Adrenal gland (tissue), 12 donors: ENCODE data around the gene TMPRSS5. TPM values are rescaled to one million over a fixed set of nuclear protein-coding genes. Genes with fewer than 3 reads are reported as not detected.

ENCODE experiments used
- DNase-seq, 7 donors: peaks; one replicate each; pipeline ENCODE4 v3.0.0-alpha.2; 2019 to 2020
- H3K27ac ChIP-seq, 5 donors: fragments of 200-600 bp; sonication (generic) in 4 of 5; 1 replicate in 3 of 5; 2 replicates in 2 of 5; pipeline versions ENCODE4 v1.5.1 to v1.8.0; 2016 to 2020; ENCODE audit warnings: mild to moderate bottlenecking in 1 of 5
- H3K27me3 ChIP-seq: fragments of 200-600 bp; 2 replicates; pipeline ENCODE4 v1.8.0; 2021
- H3K36me3 ChIP-seq, 2 donors: fragments of 200-600 bp; replicated peaks in 1 of 2; 1 replicate in 1 of 2; 2 replicates in 1 of 2; pipeline versions ENCODE4 v1.5.1 to v1.8.0; 2018 to 2022
- H3K4me1 ChIP-seq, 2 donors: fragments of 200-600 bp; replicated peaks in 1 of 2; 1 replicate in 1 of 2; 2 replicates in 1 of 2; pipeline versions ENCODE4 v1.5.1 to v1.8.0; 2018 to 2021
- H3K4me3 ChIP-seq, 4 donors: fragments of 200-600 bp; sonication (generic) in 3 of 4; one replicate each; pipeline ENCODE4 v1.5.1; 2016 to 2018
- H3K9me3 ChIP-seq, 3 donors: fragments of 200-600 bp; sonication (generic) in 1 of 3; replicated peaks in 1 of 3; 1 replicate in 2 of 3; 2 replicates in 1 of 3; pipeline versions ENCODE4 v1.5.1 to v1.8.0; 2016 to 2021
- POLR2A ChIP-seq, 2 donors: fragments of 450-650 bp; IDR thresholded peaks; one replicate each; pipeline ENCODE4 v1.6.1; 2017; ENCODE audit warnings: antibody characterized with exemption in 2 of 2, mild to moderate bottlenecking in 2 of 2, moderate library complexity in 1 of 2
- WGBS, 4 donors: extraction: QIAGEN DNeasy Blood & Tissue Kit in 2 of 4; methylation state at CpG; one replicate each; pipeline versions ENCODE4 v1.1.5 to v1.1.7; 2013 to 2017; 5-methylcytosine and 5-hydroxymethylcytosine counted together
- intact Hi-C, 2 donors: fragments of 100-400 bp; cut with DNase I; formaldehyde crosslinking; loops; one replicate each; pipeline versions ENCODE4 v1.14.1 to v1.15.0; 2022 to 2023
- polyA plus RNA-seq, 3 donors: library from polyadenylated mRNA; stranded (reverse); fragments of 200-250 nt in 2 of 3; fragments of 350-450 nt in 1 of 3; fragmentation: Illumina TruSeq in 1 of 3; extraction: RNeasy Lipid Tissue Mini Kit (QIAGEN cat#74804) in 1 of 3; gene quantifications; one replicate each; pipeline ENCODE4 v1.2.3, GENCODE V29; 2013 to 2014
- total RNA-seq, 9 donors: library from RNA; depleted of rRNA in 4 of 9; stranded (reverse); fragments of >200 nt in 4 of 9; fragments of 120-200 nt in 1 of 9; fragmentation: NEBNext Ultra II Directional in 1 of 9; extraction: Animal tissue kit (Norgen Biotek cat#: 25700) in 1 of 9; gene quantifications; one replicate each; pipeline versions ENCODE4 v1.1.0 to v1.2.4, GENCODE V29; 2013 to 2023
- TF ChIP-seq, protein P1 (sequence below), 6 experiments: fragments of 450-650 bp in 4 of 6; fragments of 200-600 bp in 2 of 6; sonication (generic) in 1 of 6; IDR thresholded peaks; 1 replicate in 5 of 6; 2 replicates in 1 of 6; pipeline versions ENCODE4 v1.5.1 to v1.8.0; 2016 to 2021; ENCODE audit warnings: antibody characterized with exemption in 6 of 6, mild to moderate bottlenecking in 2 of 6, moderate library complexity in 1 of 6
- donor health status: healthy with polysubstance abuse.
- donor health status: Bipolar disorder and iron deficiency.
- donor health status: DM: yes; HTN: yes; CAD: no.
- donor health status: DM: no; HTN: no; CAD: no.
- donor health status: DM: no; HTN: no; CAD: no.
- donor health status: DM: yes; HTN: yes; CAD: no.

TMPRSS5 gene
- total and polyA plus RNA-seq, 12 donors = 0.07 to 1.5 (median 0.75) TPM; not detected in 4

DNA sequence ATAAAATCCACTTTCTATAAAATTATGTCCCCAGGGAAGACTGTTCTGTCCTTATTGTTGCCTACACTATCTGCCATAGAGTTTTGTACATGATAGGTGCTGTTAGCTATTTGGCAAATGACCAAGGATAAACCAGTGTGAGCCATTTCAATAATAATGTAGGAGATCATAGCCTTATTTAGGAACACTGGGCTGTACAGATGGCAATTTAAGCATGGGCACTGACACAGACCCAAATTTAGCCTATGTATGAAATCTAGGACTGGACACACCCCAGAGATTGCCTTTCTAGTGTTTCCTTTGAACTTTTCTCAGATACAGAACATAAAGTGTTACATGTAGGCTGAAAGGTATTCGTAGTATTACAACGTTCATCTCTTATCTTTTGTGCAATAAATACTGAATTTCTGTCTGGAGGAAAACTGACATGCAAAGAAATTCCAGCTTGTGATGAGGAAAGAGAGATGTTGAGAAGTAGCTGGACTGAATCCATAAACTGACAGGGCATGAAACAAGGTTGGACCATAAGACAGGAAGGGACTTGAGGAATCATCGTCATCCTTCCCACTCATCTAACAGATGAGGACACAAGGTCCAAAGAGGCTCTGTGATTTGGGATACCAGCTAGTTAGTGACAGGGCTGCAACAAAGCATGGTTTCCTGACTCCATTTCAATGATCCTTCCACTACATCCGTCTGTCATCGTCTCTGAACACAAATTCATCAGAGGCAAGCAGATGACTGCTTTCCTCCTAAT, 60.3 kb downstream of the TMPRSS5 start:
- no peak for DNase-seq
- intact Hi-C loops = no loop called here
- 62 to 68% (median 64%) methylated on average over 5 of the region's 5 CpGs for WGBS, 4 donors
- Histone ChIP-seq H3K27me3 (no peaks in the 10 kb centered on the region), H3K36me3 (no peaks in the 10 kb centered on the region), H3K4me1 (no peaks in the 10 kb centered on the region), H3K27ac (no peak overlapping the region), H3K4me3 (no peak overlapping the region), H3K9me3 (no peaks in the 10 kb centered on the region)
- no peak for TF ChIP-seq POLR2A (IDR thresholded peaks at IDR 0.05)
- TF ChIP-seq, protein P1, sequence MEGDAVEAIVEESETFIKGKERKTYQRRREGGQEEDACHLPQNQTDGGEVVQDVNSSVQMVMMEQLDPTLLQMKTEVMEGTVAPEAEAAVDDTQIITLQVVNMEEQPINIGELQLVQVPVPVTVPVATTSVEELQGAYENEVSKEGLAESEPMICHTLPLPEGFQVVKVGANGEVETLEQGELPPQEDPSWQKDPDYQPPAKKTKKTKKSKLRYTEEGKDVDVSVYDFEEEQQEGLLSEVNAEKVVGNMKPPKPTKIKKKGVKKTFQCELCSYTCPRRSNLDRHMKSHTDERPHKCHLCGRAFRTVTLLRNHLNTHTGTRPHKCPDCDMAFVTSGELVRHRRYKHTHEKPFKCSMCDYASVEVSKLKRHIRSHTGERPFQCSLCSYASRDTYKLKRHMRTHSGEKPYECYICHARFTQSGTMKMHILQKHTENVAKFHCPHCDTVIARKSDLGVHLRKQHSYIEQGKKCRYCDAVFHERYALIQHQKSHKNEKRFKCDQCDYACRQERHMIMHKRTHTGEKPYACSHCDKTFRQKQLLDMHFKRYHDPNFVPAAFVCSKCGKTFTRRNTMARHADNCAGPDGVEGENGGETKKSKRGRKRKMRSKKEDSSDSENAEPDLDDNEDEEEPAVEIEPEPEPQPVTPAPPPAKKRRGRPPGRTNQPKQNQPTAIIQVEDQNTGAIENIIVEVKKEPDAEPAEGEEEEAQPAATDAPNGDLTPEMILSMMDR (IDR thresholded peaks at IDR 0.05) = no peak

DNA sequence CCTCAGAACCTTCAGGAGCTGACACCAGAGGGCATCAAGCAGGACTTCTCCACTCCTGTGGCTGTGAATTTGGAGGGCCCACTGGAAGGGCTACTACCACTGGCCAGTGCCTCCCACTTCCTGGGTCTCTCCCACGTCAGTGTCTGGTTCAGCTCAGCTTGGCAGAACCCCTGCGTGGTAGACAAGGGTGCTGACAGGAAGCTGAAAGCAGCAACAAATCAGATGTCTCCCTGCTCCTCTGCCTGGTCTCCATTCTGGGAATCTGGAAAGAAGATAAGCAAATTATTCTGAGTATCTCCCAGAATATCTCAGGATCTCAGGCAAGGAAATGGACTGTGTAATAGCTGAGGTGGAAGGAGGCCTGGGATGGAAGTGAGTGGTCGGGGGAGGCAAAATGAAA, 61.5 kb downstream of the TMPRSS5 start:
- WGBS, 4 donors = 56 to 81% (median 66%) methylated on average over 2 to 3 of the region's 3 CpGs
- DNase-seq = no peak
- Histone ChIP-seq H3K27ac (no peak overlapping the region), H3K4me1 (no peaks in the 10 kb centered on the region), H3K4me3 (no peak overlapping the region), H3K9me3 (no peaks in the 10 kb centered on the region), H3K27me3 (no peaks in the 10 kb centered on the region), H3K36me3 (no peaks in the 10 kb centered on the region)
- intact Hi-C loops = no loop called here
- no peak for TF ChIP-seq POLR2A (IDR thresholded peaks at IDR 0.05)
- TF ChIP-seq, protein P1 (IDR thresholded peaks at IDR 0.05) = no peak

DNA sequence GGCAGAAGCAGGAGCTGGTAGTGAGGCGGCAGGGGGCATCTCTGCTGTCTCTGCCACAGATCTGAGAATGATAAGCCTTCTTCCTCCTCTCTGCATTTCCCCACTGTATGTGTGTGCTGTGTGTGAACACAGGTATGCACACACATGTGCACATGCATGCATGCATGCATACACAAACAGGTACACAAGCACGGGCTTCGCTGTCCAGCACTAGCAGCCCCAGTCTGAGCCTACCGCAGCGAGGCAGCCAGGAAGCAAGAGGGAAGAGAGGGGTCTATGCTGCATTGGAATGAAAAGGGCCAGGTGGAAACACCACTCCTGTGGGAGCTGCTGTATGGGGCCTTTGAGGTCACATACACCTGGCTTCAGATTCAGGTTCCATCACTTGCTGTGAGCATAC, 62.4 kb downstream of the TMPRSS5 start:
- WGBS, 4 donors = 38 to 80% (median 71%) methylated on average over 1 to 5 of the region's 5 CpGs
- H3K4me1 ChIP-seq = no peaks in the 10 kb centered on the region
- intact Hi-C loops = no loop called here

DNA sequence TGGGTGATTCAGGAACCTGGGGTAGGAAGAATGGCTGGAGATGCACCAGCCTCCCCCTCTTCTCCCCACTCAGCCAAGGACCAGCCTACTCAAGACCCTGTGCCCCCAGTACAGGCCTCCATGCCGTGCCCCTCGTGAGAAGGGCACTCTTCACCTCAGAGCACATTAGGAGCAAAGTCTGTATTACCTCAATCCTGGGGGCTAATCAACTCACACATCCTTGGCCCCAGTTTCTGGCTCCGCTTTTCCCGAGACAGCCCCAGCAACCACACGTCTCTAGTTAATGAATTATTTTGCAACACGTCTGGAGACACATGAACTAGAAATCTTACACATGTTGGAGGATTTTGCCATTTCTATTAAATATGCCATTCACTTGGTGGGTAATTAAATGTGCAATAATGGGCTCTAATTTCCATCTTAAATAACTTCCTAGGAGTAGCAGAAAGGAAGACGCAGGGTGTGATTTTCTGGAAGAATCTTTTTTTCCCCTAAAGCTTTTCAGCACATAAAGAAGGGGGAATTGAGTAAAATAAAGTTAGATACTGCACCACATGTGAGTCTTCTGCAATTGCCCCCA, 63.0 kb downstream of the TMPRSS5 start:
- TF ChIP-seq POLR2A (IDR thresholded peaks at IDR 0.05) = no peak
- TF ChIP-seq, protein P1 (IDR thresholded peaks at IDR 0.05) = no peak
- intact Hi-C loops = no loop called here
- WGBS, 4 donors = 71 to 84% (median 77%) methylated on average over 5 to 7 of the region's 7 CpGs

More for the DNA sequence above, 62.4 kb downstream of the TMPRSS5 start:
- TF ChIP-seq POLR2A (IDR thresholded peaks at IDR 0.05) = no peak
- TF ChIP-seq, protein P1 (IDR thresholded peaks at IDR 0.05) = no peak
- Histone ChIP-seq H3K9me3 (no peaks in the 10 kb centered on the region), H3K27ac (no peak overlapping the region), H3K27me3 (no peaks in the 10 kb centered on the region), H3K4me3 (no peak overlapping the region), H3K36me3 (no peaks in the 10 kb centered on the region)
- no peak for DNase-seq

More for the DNA sequence above, 63.0 kb downstream of the TMPRSS5 start:
- no peaks in the 10 kb centered on the region for H3K27me3 ChIP-seq
- no peaks in the 10 kb centered on the region for H3K36me3 ChIP-seq
- no peak overlapping the region for H3K27ac ChIP-seq
- H3K4me3 ChIP-seq = no peak overlapping the region
- H3K9me3 ChIP-seq = no peaks in the 10 kb centered on the region
- H3K4me1 ChIP-seq = no peaks in the 10 kb centered on the region
- no peak for DNase-seq
